ENCODE results near the gene GFPT2. TPM values are rescaled to one million over a fixed set of nuclear protein-coding genes. Genes with fewer than 3 reads are reported as not detected.
A peak's percentile ranks its signal among the peaks of the same experiment; 100 is the strongest.

GFPT2 gene
- polyA plus RNA-seq, 1 donor from 2014 or later: 0.19 TPM

GRCh38 chr5:180382926-180383325, 29.8 kb upstream of the GFPT2 start:
- Mint-ChIP-seq H3K27ac (no peak overlapping the region), H3K27me3 (peaks cover 3% of the 10 kb centered on the region)

DNA sequence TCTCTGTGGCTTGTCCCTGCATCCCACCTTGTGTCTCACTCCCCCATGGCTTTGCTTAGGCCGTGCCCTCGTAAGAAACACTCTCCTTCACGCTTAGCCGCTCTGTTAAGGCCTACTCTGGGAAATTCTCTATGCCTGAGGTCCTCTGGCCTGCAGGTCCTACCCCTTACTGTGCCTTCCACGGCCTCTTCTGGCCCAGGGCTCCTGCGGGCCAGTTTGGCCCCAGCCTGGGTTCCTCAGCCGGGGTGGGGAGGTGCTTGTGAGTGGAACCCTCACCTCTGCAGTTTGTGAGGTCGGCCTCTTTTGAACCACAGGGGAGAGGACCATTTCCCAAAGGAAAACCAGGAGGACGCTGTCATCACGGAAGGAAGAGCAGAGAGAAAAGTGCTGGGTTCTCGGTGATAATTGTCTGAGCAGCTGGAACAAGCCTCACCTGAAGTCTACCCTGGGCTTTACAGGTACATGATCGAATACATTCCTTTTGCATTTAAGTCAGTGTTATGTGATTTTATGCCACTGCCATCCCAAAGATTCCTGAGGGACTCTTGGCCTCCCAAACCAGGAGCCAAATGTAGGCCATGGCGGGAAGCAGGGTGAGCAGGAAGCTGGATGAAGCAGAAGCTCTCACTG, 28.8 kb upstream of the GFPT2 start:
- H3K9me3 Mint-ChIP-seq: peaks cover 0 to under 1% (median 0%) of the 10 kb centered on the region in 3 donors
- H3K36me3 Mint-ChIP-seq: no peaks in the 10 kb centered on the region
- H3K27me3 Mint-ChIP-seq: peaks cover 3% of the 10 kb centered on the region
- H3K4me1 Mint-ChIP-seq: no peaks in the 10 kb centered on the region
- H3K4me3 Mint-ChIP-seq: no peak overlapping the region
- H3K27ac Mint-ChIP-seq: peak overlapping the region in 1 of 3 donors; percentile 76

More at GRCh38 chr5:180382926-180383325, 29.8 kb upstream of the GFPT2 start:
- no peaks in the 10 kb centered on the region for H3K4me1 Mint-ChIP-seq
- H3K36me3 Mint-ChIP-seq: no peaks in the 10 kb centered on the region
- H3K4me3 Mint-ChIP-seq: no peak overlapping the region
- peaks cover 0 to 3% (median 0%) of the 10 kb centered on the region in 3 donors for H3K9me3 Mint-ChIP-seq

- H3K4me1 Mint-ChIP-seq: no peaks in the 10 kb centered on the region
- peaks cover 3% of the 10 kb centered on the region for H3K27me3 Mint-ChIP-seq
- no peaks in the 10 kb centered on the region for H3K9me3 Mint-ChIP-seq
- H3K4me3 Mint-ChIP-seq: no peak overlapping the region
- H3K27ac Mint-ChIP-seq: peak overlapping the region in 1 of 3 donors; percentile 76
- no peaks in the 10 kb centered on the region for H3K36me3 Mint-ChIP-seq
Observed at GRCh38 chr5:180381428-180381827, 28.3 kb upstream of the GFPT2 start.

DNA sequence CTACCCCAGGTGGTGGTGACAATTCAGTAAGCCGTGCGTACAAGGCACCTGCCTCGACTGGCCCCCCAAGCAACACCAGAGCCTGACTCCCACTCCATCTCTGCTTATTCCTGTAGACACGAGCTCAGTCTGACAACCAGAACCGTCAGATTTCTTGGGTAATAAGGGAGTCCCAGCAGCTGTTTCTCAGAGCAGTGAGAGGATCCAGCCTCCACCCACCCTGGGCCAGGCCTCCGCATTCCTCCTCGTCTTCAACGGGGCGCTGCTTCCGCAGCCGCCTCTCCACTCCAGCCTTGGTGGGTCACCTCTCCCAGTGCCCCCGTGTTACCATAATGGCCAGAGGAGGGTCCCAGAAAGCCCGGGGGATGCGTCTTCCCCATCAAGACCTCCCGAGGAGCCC, 27.7 kb upstream of the GFPT2 start:
- H3K36me3 Mint-ChIP-seq: no peaks in the 10 kb centered on the region
- peaks cover 3% of the 10 kb centered on the region for H3K27me3 Mint-ChIP-seq

DNA sequence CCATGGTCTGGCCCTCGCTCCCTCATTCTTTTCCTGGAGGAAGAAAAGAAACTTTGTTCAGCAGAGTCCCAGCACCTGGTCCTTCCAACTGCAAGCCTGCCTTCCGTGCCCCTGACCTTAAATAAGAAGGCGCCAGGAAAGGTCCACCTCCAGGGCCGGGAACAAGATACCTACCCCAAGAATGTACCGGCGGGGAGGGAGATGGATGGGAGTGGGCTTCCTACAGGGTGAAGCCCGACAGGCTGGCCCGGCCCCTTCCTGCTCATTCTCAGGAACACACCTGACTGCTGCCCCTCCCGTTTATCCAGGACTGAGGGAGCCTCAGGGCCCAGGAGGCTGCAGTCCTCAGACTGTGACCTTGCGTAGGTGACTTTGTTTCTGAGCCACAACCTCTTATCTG, 27.3 kb upstream of the GFPT2 start:
- no peaks in the 10 kb centered on the region for H3K9me3 Mint-ChIP-seq
- H3K4me1 Mint-ChIP-seq: no peaks in the 10 kb centered on the region
- H3K4me3 Mint-ChIP-seq: no peak overlapping the region
- H3K27me3 Mint-ChIP-seq: peaks cover 3% of the 10 kb centered on the region
- H3K36me3 Mint-ChIP-seq: no peaks in the 10 kb centered on the region
- no peak overlapping the region for H3K27ac Mint-ChIP-seq

More for the DNA sequence above, 27.7 kb upstream of the GFPT2 start:
- Mint-ChIP-seq H3K4me1 (no peaks in the 10 kb centered on the region), H3K4me3 (no peak overlapping the region), H3K27ac (no peak overlapping the region), H3K9me3 (no peaks in the 10 kb centered on the region)

DNA sequence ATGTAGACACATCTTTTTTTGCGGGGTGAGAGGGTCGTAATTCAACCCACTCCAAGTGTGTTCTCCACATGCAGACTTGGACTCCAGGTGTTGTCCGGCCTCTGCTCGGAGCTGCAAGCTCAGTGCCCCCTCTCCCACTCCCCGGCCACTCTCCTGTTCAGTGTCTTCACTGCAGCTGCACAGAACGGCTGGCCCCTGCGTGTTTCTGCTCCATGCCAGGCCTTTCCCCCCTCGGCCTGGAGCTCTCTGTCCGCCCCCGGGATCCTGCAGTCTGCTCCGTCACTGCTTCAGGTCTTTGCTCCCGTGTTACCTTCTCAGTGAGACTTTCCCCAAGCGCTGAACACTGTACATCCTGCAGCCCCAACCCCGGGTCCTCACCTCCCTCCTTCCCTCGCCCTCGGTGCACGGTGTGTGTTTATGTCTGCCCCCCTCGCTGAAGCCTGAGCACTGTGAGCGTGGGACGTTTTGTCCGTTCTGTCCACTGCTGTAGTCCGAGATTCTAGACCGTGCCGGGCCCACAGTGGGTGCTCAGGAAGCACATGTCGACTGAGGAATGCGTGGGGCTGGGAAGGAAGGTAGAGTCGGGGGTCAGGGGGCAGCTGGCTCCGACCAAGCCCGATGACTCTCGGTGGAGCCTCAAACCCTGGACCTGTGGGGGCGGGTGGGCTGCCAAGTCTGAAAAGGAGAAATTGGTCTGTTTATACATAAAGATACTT, 26.4 kb upstream of the GFPT2 start:
- Mint-ChIP-seq H3K27ac (no peak overlapping the region), H3K27me3 (peaks cover 3% of the 10 kb centered on the region), H3K4me3 (no peak overlapping the region), H3K9me3 (no peaks in the 10 kb centered on the region), H3K36me3 (no peaks in the 10 kb centered on the region), H3K4me1 (no peaks in the 10 kb centered on the region)

DNA sequence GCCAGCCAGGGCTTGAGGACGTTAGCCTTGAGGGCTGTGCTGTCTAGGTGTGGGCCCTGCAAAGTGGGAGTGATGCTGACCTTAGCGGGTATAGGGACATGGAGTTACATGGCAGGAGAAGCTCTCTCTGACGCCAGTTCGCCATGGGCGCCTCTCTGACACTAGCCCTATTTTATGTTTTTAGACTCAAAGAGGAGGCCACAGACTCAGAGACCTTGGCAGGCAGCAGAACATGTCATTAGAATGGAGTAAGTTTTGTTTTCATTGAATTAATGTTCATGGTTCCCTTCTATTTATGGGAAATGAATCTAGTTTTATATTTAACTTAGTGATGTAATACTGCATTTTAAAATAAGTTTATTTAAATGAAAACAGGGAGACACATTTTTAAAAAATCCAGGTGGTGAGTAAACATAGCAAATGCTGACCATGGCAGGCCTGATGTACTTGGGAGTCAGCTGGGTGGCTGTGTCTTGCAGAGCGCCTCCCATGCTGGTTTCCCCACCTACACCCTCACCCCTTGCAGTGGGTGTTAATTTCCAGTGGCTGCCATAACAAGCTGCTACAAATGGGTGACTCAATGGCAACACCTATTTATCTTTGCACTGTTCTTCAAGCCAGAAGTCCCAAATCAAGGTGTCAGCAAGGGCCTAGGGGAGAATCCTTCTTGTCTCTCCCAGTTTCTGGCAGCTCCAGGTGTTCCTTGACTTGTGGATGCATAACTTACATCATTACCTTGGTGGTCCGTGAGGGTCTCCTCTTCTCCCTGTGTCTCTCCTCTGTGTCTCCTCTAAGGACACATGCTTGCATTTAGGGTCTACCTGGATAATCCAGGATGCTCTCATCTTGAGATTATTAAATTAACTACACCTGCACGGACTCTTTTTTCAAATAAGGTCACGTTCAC, 25.6 kb upstream of the GFPT2 start:
- H3K27ac Mint-ChIP-seq: no peak overlapping the region

GRCh38 chr5:180377556-180378197, 24.5 kb upstream of the GFPT2 start:
- Mint-ChIP-seq H3K36me3 (no peaks in the 10 kb centered on the region), H3K4me3 (no peak overlapping the region), H3K4me1 (no peaks in the 10 kb centered on the region), H3K9me3 (peaks cover 0 to 2% (median 0%) of the 10 kb centered on the region in 3 donors), H3K27ac (no peak overlapping the region), H3K27me3 (peaks cover 3% of the 10 kb centered on the region)

More for the DNA sequence above, 25.6 kb upstream of the GFPT2 start:
- Mint-ChIP-seq H3K9me3 (no peaks in the 10 kb centered on the region), H3K27me3 (peaks cover 3% of the 10 kb centered on the region), H3K4me1 (no peaks in the 10 kb centered on the region), H3K4me3 (no peak overlapping the region), H3K36me3 (no peaks in the 10 kb centered on the region)

DNA sequence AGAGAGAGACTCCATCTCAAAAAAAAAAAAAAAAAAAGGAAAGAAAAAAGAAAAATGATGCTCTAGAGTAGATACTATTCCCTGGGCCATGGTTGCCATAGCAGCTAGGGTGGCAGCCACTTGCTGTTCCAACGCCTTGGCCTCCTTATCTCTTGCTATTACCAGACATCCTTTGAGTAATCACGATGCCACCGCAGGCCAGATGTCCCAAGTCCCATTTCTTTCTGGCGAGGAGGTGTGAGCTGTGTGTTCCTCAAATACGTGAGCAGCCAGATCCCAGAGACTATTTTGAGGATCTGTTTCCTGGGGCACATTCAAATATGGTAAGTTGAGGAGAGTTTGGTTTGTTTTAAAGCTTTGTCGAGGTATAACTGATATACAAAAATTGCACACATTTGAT, 23.4 kb upstream of the GFPT2 start:
- Mint-ChIP-seq H3K4me1 (no peaks in the 10 kb centered on the region), H3K4me3 (no peak overlapping the region), H3K27me3 (peaks cover 3% of the 10 kb centered on the region), H3K36me3 (no peaks in the 10 kb centered on the region), H3K9me3 (peaks cover 0 to 2% (median 0%) of the 10 kb centered on the region in 3 donors), H3K27ac (no peak overlapping the region)

DNA sequence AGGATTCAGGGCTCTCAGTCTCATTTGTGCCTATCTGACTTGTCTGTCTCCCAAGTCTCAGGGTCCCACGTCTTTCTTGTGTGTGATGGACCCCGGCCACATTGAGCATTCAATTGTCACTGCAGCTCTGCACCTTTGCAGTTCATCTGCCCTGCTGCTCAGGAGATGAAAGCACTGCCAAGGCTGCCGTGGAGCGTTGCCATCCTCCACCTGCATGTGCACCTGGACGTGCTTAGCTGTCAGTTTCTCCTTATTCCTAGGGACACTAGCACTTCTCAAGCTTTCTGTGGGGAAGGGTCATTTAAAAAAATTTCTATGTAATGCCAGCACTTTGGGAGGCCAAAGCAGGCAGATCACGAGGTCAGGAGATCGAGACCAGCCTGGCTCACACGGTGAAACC, 22.8 kb upstream of the GFPT2 start:
- Mint-ChIP-seq H3K27me3 (no peaks in the 10 kb centered on the region), H3K4me1 (no peaks in the 10 kb centered on the region), H3K9me3 (peaks cover 0 to 2% (median 0%) of the 10 kb centered on the region in 3 donors), H3K27ac (no peak overlapping the region), H3K4me3 (no peak overlapping the region), H3K36me3 (no peaks in the 10 kb centered on the region)

GRCh38 chr5:180375291-180375690, 22.2 kb upstream of the GFPT2 start:
- no peaks in the 10 kb centered on the region for H3K36me3 Mint-ChIP-seq
- H3K4me3 Mint-ChIP-seq: no peak overlapping the region
- peaks cover 0 to 2% (median 0%) of the 10 kb centered on the region in 3 donors for H3K9me3 Mint-ChIP-seq
- H3K27me3 Mint-ChIP-seq: peaks cover under 1% of the 10 kb centered on the region
- no peak overlapping the region for H3K27ac Mint-ChIP-seq
- H3K4me1 Mint-ChIP-seq: no peaks in the 10 kb centered on the region

- Mint-ChIP-seq H3K4me3 (no peak overlapping the region), H3K27ac (no peak overlapping the region), H3K4me1 (no peaks in the 10 kb centered on the region), H3K9me3 (peaks cover 0 to 2% (median 0%) of the 10 kb centered on the region in 3 donors), H3K36me3 (no peaks in the 10 kb centered on the region), H3K27me3 (peaks cover 3% of the 10 kb centered on the region)
Observed at GRCh38 chr5:180373870-180374269, 20.7 kb upstream of the GFPT2 start.

- H3K9me3 Mint-ChIP-seq: peaks cover 0 to 2% (median 0%) of the 10 kb centered on the region in 3 donors
- H3K27me3 Mint-ChIP-seq: peaks cover 3% of the 10 kb centered on the region
- no peaks in the 10 kb centered on the region for H3K4me1 Mint-ChIP-seq
- no peak overlapping the region for H3K4me3 Mint-ChIP-seq
- H3K36me3 Mint-ChIP-seq: no peaks in the 10 kb centered on the region
- no peak overlapping the region for H3K27ac Mint-ChIP-seq
Observed at GRCh38 chr5:180373454-180373853, 20.3 kb upstream of the GFPT2 start.

DNA sequence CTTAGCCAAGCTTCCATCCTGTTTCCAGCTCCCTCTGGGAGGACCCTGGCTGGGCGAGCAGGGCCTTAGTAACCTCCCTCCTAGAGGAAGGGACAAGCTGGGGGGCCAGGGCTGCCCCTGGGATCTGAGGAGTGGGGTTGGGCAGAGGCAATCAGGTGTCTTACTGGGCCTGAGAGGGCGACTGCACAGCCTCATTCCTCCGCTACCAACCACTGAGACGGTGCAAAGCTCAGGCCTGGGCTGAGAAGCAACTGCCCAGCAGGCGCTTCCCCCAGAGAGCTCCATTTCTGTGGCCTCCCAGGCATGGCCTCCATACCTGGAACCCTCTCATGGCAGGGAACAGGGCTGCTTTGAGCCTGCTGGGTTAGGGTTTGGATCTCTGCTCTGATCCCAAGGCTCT, 18.8 kb upstream of the GFPT2 start:
- no peak overlapping the region for H3K4me3 Mint-ChIP-seq
- H3K9me3 Mint-ChIP-seq: peaks cover 0 to 2% (median 0%) of the 10 kb centered on the region in 3 donors
- H3K27ac Mint-ChIP-seq: no peak overlapping the region
- no peaks in the 10 kb centered on the region for H3K36me3 Mint-ChIP-seq
- peaks cover 3% of the 10 kb centered on the region for H3K27me3 Mint-ChIP-seq
- no peaks in the 10 kb centered on the region for H3K4me1 Mint-ChIP-seq

All from IgD-negative memory B cell (primary cell).